Neural progenitor cell (in vitro differentiated cells): Measurements from ENCODE around the gene RASGRP3.

Experiments used
- CTCF ChIP-seq: fragments of 200-600 bp; sonication (generic); IDR thresholded peaks from 2 replicates; pipeline ENCODE4 v1.5.1; 2017; ENCODE audit warnings: antibody characterized with exemption, mild to moderate bottlenecking
- EZH2 ChIP-seq: fragments of 200-600 bp; sonication (generic); IDR thresholded peaks from 2 replicates; pipeline ENCODE4 v1.6.1; 2017; ENCODE audit warnings: antibody characterized with exemption, mild to moderate bottlenecking, moderate library complexity

GRCh38 chr2:33503002-33503401 is 26.6 kb downstream of the RASGRP3 start:
- no peak for TF ChIP-seq CTCF
- TF ChIP-seq EZH2 = no peak
